Prostate gland (tissue), 2 donors: ENCODE data around the gene SRA1.

ENCODE experiments used
- POLR2A ChIP-seq: fragments of 450-650 bp; IDR thresholded peaks from one replicate; pipeline ENCODE4 v1.6.1; 2016; ENCODE audit warnings: antibody characterized with exemption, mild to moderate bottlenecking
- TF ChIP-seq, protein P1 (sequence below), 4 experiments: fragments of 200-600 bp in 2 of 4; fragments of 450-650 bp in 2 of 4; sonication (generic) in 2 of 4; IDR thresholded peaks; 1 replicate in 3 of 4; 2 replicates in 1 of 4; pipeline ENCODE4 v1.5.1; 2016 to 2019; ENCODE audit warnings: antibody characterized with exemption in 4 of 4, mild to moderate bottlenecking in 2 of 4, moderate library complexity in 2 of 4

DNA sequence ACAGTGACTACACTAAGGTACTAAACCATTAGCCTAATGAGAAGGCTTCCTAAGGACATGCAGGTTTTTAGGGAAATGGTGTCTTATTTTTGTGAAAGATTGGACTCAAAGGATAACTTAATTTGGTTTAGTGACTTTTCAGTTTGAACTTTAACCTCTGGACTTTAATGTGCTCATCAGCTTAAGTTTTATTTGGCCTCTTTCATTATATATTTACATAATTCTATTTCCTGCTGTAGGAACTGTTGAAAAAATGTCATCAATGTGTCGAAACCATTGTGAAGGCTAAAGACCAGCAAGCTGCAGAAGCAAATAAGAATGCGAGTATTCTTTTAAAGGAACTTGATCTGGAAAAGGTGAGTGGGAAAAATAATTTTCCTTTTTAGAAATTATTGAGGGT, 44.1 kb downstream of the SRA1 start:
- TF ChIP-seq, protein P1, sequence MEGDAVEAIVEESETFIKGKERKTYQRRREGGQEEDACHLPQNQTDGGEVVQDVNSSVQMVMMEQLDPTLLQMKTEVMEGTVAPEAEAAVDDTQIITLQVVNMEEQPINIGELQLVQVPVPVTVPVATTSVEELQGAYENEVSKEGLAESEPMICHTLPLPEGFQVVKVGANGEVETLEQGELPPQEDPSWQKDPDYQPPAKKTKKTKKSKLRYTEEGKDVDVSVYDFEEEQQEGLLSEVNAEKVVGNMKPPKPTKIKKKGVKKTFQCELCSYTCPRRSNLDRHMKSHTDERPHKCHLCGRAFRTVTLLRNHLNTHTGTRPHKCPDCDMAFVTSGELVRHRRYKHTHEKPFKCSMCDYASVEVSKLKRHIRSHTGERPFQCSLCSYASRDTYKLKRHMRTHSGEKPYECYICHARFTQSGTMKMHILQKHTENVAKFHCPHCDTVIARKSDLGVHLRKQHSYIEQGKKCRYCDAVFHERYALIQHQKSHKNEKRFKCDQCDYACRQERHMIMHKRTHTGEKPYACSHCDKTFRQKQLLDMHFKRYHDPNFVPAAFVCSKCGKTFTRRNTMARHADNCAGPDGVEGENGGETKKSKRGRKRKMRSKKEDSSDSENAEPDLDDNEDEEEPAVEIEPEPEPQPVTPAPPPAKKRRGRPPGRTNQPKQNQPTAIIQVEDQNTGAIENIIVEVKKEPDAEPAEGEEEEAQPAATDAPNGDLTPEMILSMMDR (IDR thresholded peaks at IDR 0.05) = no peak
- no peak for TF ChIP-seq POLR2A
